GM10266 (cell line): ENCODE measurements around the gene CDH15.
"Not testable (repeated sequence)": the region's sequence is repeated elsewhere in the genome, so short reads cannot be mapped to it uniquely, and the experiment has no call there.

Experiments used
- DNase-seq: peaks from one replicate; pipeline ENCODE4 v3.0.0; 2012; ENCODE audit errors: extremely low spot score
- TF ChIP-seq, protein P1 (sequence below): IDR thresholded peaks from 2 replicates; pipeline ENCODE4 v1.5.1; 2012; ENCODE audit warnings: mild to moderate bottlenecking, low read depth; ENCODE audit not compliant: control insufficient read depth, insufficient read depth; ENCODE audit errors: missing control alignments

CDH15 gene

DNA sequence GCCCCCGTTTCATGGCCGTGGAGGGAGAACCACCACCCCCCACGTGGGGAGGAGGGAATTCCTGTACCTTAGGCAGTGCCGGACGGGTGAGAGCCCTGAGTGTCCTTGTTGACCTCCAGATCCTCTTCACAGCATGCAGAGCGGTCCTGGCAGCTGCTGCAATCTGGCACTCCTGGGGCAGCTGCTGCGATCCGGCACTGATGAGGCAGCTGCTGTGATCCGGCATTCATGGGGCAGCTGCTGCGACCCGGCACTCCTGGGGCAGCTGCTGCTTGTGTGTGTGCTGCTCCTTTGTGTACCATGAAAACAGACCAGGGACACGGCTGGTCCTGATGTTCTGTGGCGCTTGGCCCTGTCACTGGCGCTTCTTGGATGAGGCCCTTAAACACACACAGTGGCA lies 58.7 kb downstream of the CDH15 start:
- DNase-seq, result no peak
- TF ChIP-seq, protein P1, sequence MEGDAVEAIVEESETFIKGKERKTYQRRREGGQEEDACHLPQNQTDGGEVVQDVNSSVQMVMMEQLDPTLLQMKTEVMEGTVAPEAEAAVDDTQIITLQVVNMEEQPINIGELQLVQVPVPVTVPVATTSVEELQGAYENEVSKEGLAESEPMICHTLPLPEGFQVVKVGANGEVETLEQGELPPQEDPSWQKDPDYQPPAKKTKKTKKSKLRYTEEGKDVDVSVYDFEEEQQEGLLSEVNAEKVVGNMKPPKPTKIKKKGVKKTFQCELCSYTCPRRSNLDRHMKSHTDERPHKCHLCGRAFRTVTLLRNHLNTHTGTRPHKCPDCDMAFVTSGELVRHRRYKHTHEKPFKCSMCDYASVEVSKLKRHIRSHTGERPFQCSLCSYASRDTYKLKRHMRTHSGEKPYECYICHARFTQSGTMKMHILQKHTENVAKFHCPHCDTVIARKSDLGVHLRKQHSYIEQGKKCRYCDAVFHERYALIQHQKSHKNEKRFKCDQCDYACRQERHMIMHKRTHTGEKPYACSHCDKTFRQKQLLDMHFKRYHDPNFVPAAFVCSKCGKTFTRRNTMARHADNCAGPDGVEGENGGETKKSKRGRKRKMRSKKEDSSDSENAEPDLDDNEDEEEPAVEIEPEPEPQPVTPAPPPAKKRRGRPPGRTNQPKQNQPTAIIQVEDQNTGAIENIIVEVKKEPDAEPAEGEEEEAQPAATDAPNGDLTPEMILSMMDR, result no peak

DNA sequence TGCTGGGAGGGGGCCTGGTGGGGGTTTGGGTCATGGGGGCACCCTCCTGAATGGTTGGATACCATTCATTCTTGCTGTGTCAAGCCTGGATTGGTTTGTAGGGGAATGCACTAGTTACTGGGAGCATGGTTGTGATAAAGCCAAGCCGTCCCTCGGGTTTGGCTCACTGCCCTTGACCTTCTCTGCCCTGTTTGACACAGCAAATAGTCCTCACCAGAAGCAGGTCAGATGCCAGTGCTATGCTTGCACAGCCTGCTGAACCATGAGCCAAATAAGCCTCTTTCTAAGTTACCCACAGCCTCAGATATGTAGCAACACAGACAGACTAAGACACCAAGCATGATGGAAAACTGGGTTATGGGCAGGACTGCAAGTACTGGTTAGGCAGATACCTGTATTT lies 60.6 kb downstream of the CDH15 start:
- TF ChIP-seq, protein P1, result no peak
- DNase-seq, result no peak

DNA sequence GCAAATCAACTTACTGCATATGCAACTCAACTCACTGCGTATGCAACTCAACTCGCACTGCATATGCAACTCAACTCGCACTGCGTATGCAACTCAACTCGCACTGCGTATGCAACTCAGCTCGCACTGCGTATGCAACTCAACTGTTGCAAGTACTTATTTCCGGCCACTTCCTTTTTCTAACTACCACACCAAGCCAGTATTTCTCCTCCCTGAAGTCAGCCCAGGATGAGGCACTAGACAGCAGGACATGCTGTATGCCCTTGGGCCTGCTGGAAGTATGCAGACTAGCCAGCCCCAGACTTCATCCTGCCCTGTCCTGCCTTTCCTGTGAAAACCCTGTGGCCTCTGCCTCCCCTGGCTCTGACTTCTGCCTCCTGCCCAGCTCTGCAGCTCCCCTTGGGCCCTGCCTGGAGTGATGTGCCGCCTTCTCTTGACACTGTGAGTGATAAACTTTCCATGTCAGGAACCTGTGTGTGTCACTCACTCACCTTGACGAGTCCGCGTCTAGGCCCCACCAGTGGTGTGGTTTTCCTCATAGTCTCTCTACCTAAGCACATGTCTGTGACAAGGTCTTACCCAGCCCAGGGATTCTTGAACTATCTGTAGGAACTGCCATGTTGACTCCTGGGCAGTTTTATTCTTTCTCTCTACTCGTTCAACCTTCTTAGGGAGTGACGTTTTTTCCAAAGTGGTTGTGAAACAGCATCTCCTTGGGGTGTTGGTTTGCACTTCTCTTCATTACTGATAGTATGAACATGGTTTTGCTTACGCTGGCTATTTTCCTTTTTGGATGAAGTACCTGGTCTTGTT lies 62.3 kb downstream of the CDH15 start:
- DNase-seq, result no peak
- TF ChIP-seq, protein P1, result no peak

DNA sequence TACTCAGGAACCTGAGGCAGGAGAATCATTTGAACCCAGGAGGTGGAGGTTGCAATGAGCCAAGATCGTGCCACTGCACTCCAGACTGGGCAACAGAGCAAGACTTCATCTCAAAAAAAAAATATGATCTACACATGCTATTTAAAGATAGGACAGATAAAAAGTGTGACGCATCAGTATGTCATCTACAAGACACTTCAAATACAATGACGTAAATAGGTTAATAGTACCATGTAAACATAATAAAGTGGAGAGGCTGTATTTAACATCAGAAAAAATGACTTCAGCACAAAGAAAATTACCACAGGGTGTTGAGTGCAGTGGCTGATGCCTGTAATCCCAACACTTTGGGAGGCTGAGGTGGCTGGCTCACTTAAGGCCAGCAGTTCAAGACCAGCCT lies 66.2 kb downstream of the CDH15 start:
- TF ChIP-seq, protein P1, result no peak
- no peak for DNase-seq

DNA sequence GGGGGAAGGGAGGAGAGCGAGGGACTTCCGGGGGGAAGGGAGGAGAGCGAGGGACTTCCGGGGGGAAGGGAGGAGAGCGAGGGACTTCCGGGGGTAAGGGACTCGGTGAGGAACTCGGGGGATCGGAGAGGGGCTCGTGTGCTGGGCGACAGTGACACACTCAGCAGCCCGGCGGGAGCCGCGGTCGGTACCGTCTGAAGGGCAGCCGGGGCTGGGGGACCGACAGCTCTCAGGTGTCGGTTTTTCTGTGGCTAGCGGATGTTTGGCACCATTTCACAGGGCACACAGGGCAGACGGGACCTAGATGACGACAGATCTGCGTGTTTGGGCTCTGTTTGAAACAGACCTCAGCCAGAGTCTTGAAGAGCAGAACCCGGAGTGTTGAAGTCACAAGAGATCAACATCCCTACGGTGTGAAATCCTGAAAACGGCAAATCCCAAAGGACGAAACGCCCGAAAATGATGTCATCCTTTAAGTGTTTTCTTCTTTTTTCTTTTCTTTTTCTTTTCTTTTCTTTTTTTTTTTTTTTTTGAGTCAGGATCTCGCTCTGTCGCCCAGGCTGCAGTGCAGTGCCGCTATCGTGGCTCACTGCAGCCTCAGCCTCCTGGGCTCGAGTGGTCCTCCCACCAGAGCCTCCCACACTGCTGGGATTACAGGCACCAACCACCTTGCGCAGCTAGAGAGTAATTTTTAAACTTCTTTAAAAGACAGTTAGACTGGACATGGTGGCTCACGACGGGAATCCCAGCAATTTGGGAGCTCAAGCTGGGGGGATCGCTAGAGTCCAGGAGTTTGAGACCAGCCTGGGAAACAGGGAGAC lies 69.8 kb downstream of the CDH15 start:
- TF ChIP-seq, protein P1, result no peak
- DNase-seq, result peak; percentile 81

DNA sequence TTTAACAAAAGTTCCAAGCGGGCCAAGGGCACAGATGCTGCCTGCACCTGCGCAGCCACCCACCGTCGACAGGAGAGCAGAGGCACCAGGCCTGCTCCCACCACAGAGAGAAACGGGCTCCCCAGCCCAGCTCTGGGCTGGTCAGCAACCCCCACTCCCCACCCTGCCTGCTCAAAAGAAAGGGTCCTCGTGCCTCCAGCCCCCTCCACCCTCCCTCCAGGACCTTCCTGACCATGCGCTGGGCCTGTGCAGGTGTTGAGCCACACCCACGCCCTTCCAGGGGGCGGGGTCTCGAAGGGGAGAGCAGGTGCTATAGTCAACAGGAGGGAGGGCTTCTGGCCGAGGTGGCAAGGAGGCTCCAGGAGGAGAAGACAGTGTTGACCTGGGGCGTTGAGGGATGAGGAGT lies 71.2 kb downstream of the CDH15 start:
- TF ChIP-seq, protein P1, result no peak
- DNase-seq, result no peak

DNA sequence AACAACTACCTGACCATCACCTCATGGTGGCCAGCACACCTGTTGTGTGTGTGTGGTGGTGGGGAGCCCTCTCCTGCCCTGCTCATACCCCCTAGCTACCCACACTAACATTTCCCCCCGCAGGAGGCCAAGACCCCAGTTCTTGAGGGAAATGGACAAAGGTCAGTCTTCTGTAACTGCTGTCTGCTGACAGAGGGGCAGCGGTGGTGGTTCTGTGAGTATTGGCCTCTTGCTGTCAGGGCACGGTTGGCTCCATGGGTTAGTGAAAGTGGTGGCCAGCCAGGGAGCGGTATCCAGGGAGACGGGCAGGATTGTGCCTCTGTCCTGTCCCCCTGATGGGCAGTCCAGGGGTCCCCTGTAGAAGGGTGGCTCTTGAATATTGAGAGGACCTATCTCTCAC lies 72.1 kb downstream of the CDH15 start:
- no peak for DNase-seq
- TF ChIP-seq, protein P1, result no peak

DNA sequence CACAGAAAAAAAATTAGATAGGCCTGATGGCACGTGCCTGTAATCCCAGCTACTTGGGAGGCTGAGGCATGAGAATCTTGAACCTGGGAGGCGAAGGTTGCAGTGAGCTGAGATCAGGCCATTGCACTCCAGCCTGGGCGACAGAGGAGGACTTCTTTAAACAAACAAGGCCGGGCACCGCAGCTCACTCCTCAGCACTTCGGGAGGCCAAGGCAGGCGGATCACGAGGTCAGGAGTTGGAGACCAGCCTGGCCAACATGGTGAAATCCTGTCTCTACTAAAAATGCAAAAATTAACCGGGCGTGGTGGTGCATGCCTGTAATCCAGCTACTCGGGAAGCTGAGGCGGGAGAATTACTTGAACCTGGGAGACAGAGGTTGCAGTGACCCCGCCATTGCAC lies 72.7 kb downstream of the CDH15 start:
- DNase-seq, result not testable (repeated sequence)
